Lung (tissue), 12 donors: ENCODE measurements around the gene GMIP. TPM values are rescaled to one million over a fixed set of nuclear protein-coding genes. Genes with fewer than 3 reads are reported as not detected.

ENCODE experiments used
- ATAC-seq: fragments of 200-7000 bp; cut with Tn5 transposase; one replicate; pipeline ENCODE4 v1.9.1; 2020; ENCODE audit warnings: moderate number of reproducible peaks; ENCODE audit not compliant: insufficient read depth, low FRiP score
- DNase-seq, 3 donors: peaks; one replicate each; pipeline ENCODE4 v3.0.0-alpha.2; 2013 to 2017
- H3K27ac ChIP-seq, 2 donors: one replicate each; pipeline ENCODE4 v1.5.1; 2013; ENCODE audit warnings: mild to moderate bottlenecking in 2 of 2, moderate library complexity in 2 of 2, control low read depth in 1 of 2, inconsistent platforms in 1 of 2, low read depth in 1 of 2, low read length in 1 of 2
- H3K27me3 ChIP-seq, 3 donors: one replicate each; pipeline ENCODE4 v1.5.1; 2013; ENCODE audit warnings: low read length in 2 of 3; ENCODE audit not compliant: control insufficient read depth in 3 of 3, insufficient read depth in 3 of 3
- H3K36me3 ChIP-seq, 4 donors: one replicate each; pipeline ENCODE4 v1.5.1; 2013; ENCODE audit warnings: low read length in 4 of 4, mild to moderate bottlenecking in 1 of 4, moderate library complexity in 1 of 4; ENCODE audit not compliant: control insufficient read depth in 4 of 4, insufficient read depth in 4 of 4
- H3K4me1 ChIP-seq, 5 donors: one replicate each; pipeline ENCODE4 v1.5.1; 2013; ENCODE audit warnings: low read length in 5 of 5, mild to moderate bottlenecking in 2 of 5, moderate library complexity in 1 of 5; ENCODE audit not compliant: control insufficient read depth in 5 of 5, insufficient read depth in 5 of 5
- H3K4me3 ChIP-seq: one replicate; pipeline ENCODE4 v1.5.1; 2013; ENCODE audit warnings: mild to moderate bottlenecking, control low read depth, moderate library complexity
- H3K9ac ChIP-seq, 2 donors: one replicate each; pipeline ENCODE4 v1.5.1; 2013; ENCODE audit warnings: low read length in 2 of 2, control low read depth in 1 of 2; ENCODE audit not compliant: insufficient read depth in 1 of 2
- H3K9me3 ChIP-seq, 4 donors: one replicate each; pipeline ENCODE4 v1.5.1; 2013; ENCODE audit warnings: low read length in 3 of 4, mild to moderate bottlenecking in 1 of 4, moderate library complexity in 1 of 4; ENCODE audit not compliant: control insufficient read depth in 4 of 4, insufficient read depth in 3 of 4
- CTCF ChIP-seq: IDR thresholded peaks from 2 replicates; pipeline ENCODE4 v1.5.1; 2012; ENCODE audit warnings: mild to moderate bottlenecking; ENCODE audit errors: control extremely low read depth, extremely low read depth
- WGBS, 2 donors: extraction: QIAGEN DNeasy Blood & Tissue Kit; methylation state at CpG; one replicate each; pipeline ENCODE4 v1.1.7; 2013; 5-methylcytosine and 5-hydroxymethylcytosine counted together
- polyA plus RNA-seq, 2 donors: library from polyadenylated mRNA; stranded (reverse); fragments of 200-250 nt; gene quantifications; one replicate each; pipeline ENCODE4 v1.2.1, GENCODE V29; 2013
- total RNA-seq, 2 donors: library from RNA; depleted of rRNA in 1 of 2; stranded (reverse); fragments of >200 nt in 1 of 2; gene quantifications; one replicate each; pipeline ENCODE4 v1.2.1, GENCODE V29; 2014 to 2021
- donor health status: control.
- donor health status: control.
- donor health status: Bipolar disorder and iron deficiency.
- donor health status: healthy.
- donor health status: DM: yes; HTN: yes; CAD: no.

GMIP gene
- total and polyA plus RNA-seq, 4 donors, result 13.1 to 54.1 (median 31.6) TPM

GRCh38 chr19:19630426-19630825 is 13.0 kb downstream of the GMIP start:
- ATAC-seq (no peak), DNase-seq (no peak)
- Histone ChIP-seq H3K4me1 (peaks cover 0 to 12% (median 0%) of the 10 kb centered on the region in 5 donors), H3K4me3 (no peak overlapping the region), H3K27me3 (no peaks in the 10 kb centered on the region), H3K9me3 (no peaks in the 10 kb centered on the region), H3K27ac (no peak overlapping the region), H3K9ac (no peak overlapping the region), H3K36me3 (peaks cover 0 to 24% (median 14%) of the 10 kb centered on the region in 4 donors)
- TF ChIP-seq CTCF, result no peak
- WGBS, 2 donors, result 97 to 100% methylated on average over 2 of the region's 2 CpGs

DNA sequence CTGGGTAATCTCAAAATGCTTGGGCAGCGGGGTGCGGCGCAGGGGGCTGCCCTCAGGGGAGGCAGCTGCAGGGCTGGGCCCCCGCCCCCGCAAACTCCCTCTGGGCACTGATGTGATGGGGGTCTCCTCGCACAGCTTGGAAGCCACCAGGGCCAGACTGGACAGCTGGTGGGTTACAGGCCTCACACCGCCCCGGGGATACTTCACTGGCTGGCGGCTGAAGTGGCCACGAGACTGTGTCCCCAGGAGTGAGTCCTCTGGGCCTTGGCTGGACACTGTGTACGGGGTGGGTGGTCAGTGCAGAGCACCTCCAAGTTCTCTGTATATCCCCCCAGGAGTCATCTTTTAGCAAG is 13.4 kb downstream of the GMIP start:
- Histone ChIP-seq H3K27ac (no peak overlapping the region), H3K27me3 (no peaks in the 10 kb centered on the region), H3K9ac (no peak overlapping the region), H3K4me1 (peaks cover 0 to 12% (median 0%) of the 10 kb centered on the region in 5 donors), H3K9me3 (no peaks in the 10 kb centered on the region), H3K4me3 (no peak overlapping the region), H3K36me3 (peaks cover 0 to 20% (median 12%) of the 10 kb centered on the region in 4 donors)
- ATAC-seq (no peak), DNase-seq (no peak)
- WGBS, 2 donors, result 98% methylated on average over 10 to 11 of the region's 11 CpGs
- no peak for TF ChIP-seq CTCF

DNA sequence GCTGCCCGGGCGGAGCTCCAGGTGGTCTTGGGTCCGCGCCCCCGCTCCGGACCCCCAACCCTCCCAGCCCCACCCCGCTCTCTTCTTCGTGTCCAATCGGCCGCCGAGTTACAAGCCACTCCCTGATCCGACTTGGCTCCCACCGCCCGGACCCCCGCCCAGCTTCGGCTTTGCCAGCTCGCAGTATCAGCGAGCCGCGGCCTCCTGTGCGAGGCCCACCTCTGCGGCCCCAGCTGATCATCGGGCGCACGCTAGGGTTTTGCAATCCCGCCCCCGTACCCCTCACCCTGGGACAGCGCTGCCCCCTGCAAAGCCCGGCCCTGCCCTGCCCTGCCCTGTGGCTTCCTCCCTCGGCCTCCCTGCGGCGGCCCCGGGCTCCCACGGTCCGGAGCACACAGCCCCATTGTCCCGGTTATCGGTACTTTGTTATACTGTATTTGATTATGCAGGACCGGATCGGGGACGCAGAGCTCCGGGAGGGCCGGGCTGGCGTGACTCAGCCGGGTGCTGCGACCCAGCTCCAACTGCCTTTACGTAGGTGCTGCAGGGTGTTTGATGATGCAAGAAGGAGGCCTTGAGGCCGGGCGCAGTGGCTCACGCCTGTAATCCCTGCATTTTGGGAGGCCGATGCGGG is 14.8 kb downstream of the GMIP start:
- H3K4me3 ChIP-seq, result peak overlapping the region; percentile 27
- H3K27me3 ChIP-seq, result no peaks in the 10 kb centered on the region
- no peaks in the 10 kb centered on the region for H3K9me3 ChIP-seq
- H3K4me1 ChIP-seq, result peaks cover 0 to 12% (median 0%) of the 10 kb centered on the region in 5 donors
- peak overlapping the region in 1 of 2 donors; percentile 37 for H3K27ac ChIP-seq
- H3K9ac ChIP-seq, result peak overlapping the region in 1 of 2 donors; percentile 37
- peaks cover 0 to 6% (median 3%) of the 10 kb centered on the region in 4 donors for H3K36me3 ChIP-seq
- 11 to 14% methylated on average over 42 to 51 of the region's 51 CpGs for WGBS, 2 donors
- no peak for TF ChIP-seq CTCF
- ATAC-seq (peak; percentile 49), DNase-seq (peak; percentile 82 to 90 (median 87))
